HG02763 (cell line): ENCODE data around the gene UBAP2L.

Source experiments
- ATAC-seq: cut with Tn5 transposase; IDR thresholded peaks from one replicate; pipeline ENCODE4 v1.9.1; 2021; ENCODE audit warnings: mild to moderate bottlenecking, moderate library complexity; ENCODE audit not compliant: unreplicated experiment

Gene UBAP2L

GRCh38 chr1:154220071-154220969 is at the start of gene UBAP2L:
Gene UBAP2L (plus strand): TSS chr1:154220955. CDS start chr1:154225124, 4,169 bp downstream.
- ATAC-seq = peak; percentile 92

GRCh38 chr1:154171223-154171583 is 49.6 kb upstream of the UBAP2L start:
- ATAC-seq = no peak

- no peak for ATAC-seq
Observed at GRCh38 chr1:154171880-154172279, 48.9 kb upstream of the UBAP2L start.

- no peak for ATAC-seq
Observed at GRCh38 chr1:154174654-154175053, 46.1 kb upstream of the UBAP2L start.

GRCh38 chr1:154176337-154176736 is 44.4 kb upstream of the UBAP2L start:
- no peak for ATAC-seq

- no peak for ATAC-seq
Observed at GRCh38 chr1:154178013-154178412, 42.7 kb upstream of the UBAP2L start.

GRCh38 chr1:154178911-154179811 is 41.6 kb upstream of the UBAP2L start:
- no peak for ATAC-seq

GRCh38 chr1:154179946-154180687 is 40.6 kb upstream of the UBAP2L start:
- ATAC-seq = no peak

- no peak for ATAC-seq
Observed at GRCh38 chr1:154181944-154182343, 38.8 kb upstream of the UBAP2L start.

- peak; percentile 58 for ATAC-seq
Observed at GRCh38 chr1:154182344-154183045, 38.3 kb upstream of the UBAP2L start.

GRCh38 chr1:154183046-154183915 is 37.5 kb upstream of the UBAP2L start:
- peak; percentile 70 for ATAC-seq

- no peak for ATAC-seq
Observed at GRCh38 chr1:154186177-154186576, 34.6 kb upstream of the UBAP2L start.

GRCh38 chr1:154186852-154187501 is 33.8 kb upstream of the UBAP2L start:
- no peak for ATAC-seq

- ATAC-seq = no peak
Observed at GRCh38 chr1:154190550-154190949, 30.2 kb upstream of the UBAP2L start.

- no peak for ATAC-seq
Observed at GRCh38 chr1:154191990-154192461, 28.7 kb upstream of the UBAP2L start, which contains the start of gene TPM3. Gene TPM3 (minus strand): TSS chr1:154192100. CDS start chr1:154192018, 82 bp downstream.

GRCh38 chr1:154192476-154192875 is 28.3 kb upstream of the UBAP2L start:
- ATAC-seq = no peak

GRCh38 chr1:154193821-154194220 is 26.9 kb upstream of the UBAP2L start:
- ATAC-seq = no peak

- no peak for ATAC-seq
Observed at GRCh38 chr1:154198756-154199562, 21.8 kb upstream of the UBAP2L start.
